ENCODE results near the gene SOX21.

SOX21 gene

GRCh38 chr13:94708031-94708859, 4.1 kb downstream of the SOX21 start:
- no peak for DNase-seq

- DNase-seq: no peak
Measured at GRCh38 chr13:94707400-94708021, 4.8 kb downstream of the SOX21 start.

DNA sequence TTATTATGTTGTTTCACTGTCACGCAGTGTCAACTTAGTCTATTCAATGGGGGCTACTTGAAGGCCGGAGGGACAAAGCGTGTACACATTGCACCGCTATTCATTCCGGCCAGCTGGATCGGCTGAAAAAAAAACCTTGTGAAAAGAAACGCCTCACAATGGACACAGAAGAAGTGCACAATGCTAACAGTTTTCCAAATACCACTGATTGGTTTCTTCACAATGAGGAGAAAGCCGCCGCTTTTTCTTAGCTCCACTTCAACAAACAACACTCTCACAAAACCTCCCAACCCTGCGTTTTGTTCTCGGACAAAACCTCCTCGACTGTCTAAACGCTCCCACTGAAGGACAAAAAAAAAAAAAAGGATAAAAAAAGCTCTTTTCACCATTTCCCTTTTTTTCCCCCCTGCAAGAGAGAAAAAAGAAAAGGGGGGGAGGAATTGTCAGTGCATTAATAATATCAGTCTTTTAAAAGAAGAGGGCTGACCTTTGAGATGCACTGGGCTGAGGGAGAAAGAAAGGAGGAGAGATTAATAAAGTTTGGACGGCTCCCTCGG, 5.4 kb downstream of the SOX21 start:
- no peak for DNase-seq

- DNase-seq: no peak
Measured at GRCh38 chr13:94706101-94706842, 6.1 kb downstream of the SOX21 start.

DNA sequence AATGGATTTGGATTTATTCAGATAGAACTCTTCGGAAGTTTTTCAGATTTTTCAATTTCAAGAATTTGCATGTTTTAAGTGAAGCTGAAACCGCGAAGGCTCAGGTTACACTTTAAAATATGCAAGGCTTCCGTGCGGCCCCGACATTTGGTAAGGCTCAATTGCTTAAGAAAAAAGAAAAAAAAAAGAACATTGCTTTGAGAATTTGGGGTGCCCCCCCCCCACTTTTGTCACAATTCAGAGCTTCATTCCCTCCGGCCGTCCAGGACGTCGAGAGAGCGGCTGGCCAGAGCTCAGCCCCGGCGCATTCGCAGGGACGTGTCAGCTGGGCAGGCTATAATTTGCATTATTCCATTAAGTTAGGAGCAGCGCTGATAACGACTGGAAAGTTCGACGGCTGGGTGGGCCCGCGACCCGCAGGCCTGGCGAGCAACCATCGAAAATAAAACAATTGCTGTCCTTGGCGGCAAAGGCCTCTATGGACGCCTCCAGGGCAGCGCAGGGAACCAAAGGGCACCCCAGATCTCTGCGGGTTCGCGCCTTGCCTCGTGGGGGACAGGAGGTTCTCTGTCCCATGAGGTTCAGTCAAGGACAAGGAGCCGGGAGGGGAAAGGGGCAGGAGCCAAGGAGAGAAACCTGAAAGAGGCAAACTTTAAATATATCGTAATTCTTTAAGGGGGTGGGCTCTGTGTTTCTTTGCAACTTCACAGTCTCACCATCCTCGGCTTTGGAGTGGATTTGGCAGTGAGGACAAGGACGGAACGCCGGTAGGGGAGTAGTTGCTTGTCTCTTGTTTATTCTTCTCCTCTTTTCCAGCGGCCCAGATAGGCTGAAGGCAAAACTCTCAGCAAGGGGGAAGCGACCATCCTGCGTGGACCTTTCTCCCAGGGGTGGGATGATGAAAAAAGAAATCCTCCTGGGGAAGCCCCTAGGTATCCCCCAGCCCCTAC, 7.0 kb downstream of the SOX21 start:
- DNase-seq: no peak

DNA sequence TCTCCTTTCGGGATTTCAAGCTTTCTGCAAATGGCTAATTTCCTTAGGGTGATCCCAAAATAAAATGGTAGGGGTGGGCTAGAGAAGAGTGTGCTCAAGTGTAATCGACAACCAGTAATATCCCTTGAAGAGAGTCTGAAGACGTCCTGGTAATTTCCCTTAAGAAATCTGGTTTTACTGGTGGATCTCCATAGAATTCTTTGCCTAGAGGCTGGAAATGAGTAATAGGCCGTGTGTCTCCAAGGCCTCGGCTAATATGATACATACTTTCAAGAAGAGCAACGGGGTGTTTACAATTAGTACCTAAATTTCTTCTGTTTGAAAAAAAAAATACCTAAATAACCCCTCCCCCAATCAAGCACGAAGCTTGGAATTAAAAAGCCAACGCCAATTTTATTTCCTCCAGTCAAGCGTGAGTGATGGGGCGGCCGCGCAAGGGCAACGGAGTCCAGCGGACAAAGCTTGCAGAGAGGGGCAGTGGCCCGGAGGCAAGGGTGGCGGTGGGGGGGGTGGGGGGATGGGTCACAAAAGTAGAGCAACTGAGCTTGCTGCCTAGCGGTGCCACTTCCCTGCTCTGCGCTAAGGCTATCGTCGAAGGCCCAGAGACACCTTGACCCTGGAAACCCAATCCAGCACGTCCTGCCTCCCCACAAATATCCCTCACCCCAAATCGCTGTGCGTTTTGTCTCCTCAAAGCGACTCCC, 7.8 kb downstream of the SOX21 start:
- DNase-seq: no peak

GRCh38 chr13:94703721-94704314, 8.5 kb downstream of the SOX21 start:
- no peak for DNase-seq

- DNase-seq: no peak
Measured at GRCh38 chr13:94703271-94703670, 9.1 kb downstream of the SOX21 start.

DNA sequence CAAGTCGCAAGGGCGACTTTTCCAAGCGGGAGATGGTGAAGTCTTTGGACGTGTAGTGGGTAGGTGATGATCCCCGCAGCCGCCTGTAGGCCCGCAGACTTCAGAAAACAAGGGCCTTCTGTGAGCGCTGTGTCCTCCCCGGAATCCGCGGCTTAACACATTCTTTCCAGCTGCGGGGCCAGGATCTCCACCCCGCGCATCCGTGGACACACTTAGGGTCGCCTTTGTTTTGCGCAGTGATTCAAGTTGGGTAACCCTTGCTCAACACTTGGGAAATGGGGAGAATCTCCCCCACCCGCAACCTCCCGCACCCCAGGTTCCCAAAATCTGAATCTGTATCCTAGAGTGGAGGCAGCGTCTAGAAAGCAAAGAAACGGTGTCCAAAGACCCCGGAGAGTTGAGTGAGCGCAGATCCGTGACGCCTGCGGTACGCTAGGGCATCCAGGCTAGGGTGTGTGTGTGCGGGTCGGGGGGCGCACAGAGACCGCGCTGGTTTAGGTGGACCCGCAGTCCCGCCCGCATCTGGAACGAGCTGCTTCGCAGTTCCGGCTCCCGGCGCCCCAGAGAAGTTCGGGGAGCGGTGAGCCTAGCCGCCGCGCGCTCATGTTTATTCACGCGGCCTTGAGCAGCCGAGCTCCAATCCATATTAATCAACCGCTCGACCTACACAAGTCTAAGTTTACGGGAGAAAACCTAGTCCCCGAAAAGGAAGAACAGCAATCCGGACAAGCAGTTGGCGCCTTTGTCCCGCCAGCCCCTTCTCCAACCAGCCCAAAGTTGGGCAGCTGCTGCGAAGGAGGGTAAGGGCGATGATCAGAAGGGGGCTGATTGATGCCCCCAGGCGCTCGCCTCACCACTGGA, 9.9 kb downstream of the SOX21 start:
- DNase-seq: no peak

DNA sequence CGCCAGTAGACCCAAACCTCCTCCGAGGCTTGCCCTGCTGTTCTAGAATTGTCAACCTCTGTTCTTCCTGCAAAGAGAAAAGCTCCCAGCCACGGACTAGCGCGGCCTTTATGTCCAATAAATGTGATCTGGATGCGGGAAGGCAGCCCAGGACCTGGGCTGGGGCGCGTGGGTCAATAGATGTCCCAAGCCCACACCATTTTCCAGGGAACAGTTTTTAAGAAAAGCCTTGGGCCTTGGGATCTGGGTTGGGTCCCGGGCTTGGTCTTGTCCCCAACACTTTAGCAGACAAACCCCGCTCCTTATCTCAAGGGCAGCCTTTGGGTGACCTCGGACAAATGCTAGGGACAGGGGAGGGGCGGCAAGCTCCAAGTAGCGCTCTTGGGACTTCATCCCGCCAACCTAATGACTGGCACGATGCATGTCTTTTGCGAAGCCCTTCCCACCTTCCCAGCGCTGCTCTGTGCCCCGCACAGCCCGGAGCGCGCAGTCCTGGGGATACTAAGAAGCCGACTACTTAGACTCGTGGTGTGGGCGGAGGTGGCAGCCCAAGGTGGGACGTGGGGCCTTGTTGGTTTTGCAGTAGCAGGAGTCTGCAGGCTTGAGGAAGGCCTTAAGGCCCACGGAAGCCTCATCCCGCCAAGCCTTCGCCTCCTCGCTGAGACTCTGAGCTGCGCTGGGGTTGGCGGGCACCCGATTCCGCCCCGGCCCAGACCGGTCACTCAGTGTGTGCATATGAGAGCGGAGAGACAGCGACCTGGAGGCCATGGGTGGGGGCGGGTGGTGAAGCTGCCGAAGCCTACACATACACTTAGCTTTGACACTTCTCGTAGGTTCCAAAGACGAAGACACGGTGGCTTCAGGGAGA, 10.8 kb downstream of the SOX21 start:
- no peak for DNase-seq

DNA sequence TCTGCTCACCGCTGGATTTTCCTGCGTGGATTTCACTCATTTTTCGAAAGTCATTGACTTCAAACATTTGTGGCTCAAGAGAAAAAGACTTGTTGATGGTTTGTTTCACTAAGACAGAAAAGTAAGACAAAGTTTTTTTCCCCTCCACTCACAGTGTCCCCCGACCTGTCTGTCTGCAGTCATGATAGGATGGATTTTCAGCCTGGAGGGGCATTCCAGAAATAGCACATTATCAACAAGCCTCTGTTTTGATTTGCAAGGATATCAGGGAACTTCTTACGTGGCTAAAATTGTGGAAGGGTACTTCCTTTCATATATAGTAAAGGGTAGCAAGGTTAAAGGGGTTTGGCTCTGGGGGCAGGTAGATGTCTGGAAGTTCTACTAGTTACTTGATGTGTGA, 11.8 kb downstream of the SOX21 start:
- DNase-seq: no peak

DNA sequence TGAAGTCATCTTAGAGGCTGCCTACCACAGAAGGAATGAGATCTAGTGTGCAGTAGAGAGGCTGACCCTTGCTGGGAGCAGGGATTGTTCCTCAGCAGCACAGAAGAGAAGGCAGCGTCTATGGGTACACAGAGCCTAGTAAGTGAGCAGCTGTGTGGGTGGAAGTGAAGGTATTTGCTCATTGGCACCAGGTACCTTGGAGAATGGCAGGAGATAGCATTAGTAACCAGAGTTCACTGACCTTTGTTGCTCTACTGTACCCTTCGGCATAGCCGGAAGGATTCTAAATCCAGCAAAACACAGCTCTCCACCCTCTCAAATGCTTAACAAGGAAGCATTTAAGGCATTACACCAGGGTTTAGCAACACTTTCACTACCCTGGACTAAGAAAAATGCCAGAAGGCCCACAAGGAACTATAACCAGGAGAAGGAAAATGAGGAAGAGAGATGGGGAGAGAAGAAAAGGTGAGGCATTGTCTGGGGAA, 12.3 kb downstream of the SOX21 start:
- no peak for DNase-seq

DNA sequence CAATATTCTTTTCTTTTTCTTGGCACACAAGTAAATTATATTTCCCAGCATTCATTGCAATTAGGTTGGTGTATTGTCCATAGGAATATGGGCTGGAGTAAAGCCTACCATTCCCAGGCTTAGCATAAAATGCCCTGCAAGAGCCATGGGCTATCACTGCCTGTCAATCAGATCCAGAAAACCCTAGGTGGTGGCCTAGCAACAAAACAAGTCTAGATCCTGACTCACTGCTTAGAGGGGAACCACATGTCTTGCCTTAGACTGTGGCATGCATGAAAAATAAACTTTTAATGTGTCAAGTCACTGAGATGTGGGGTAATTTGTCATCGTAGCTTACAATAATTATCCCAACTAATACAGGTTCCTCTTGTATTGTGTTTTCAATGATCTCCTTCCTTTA, 16.2 kb downstream of the SOX21 start:
- no peak for DNase-seq

- no peak for DNase-seq
Measured at GRCh38 chr13:94692030-94692429, 20.3 kb downstream of the SOX21 start.

DNA sequence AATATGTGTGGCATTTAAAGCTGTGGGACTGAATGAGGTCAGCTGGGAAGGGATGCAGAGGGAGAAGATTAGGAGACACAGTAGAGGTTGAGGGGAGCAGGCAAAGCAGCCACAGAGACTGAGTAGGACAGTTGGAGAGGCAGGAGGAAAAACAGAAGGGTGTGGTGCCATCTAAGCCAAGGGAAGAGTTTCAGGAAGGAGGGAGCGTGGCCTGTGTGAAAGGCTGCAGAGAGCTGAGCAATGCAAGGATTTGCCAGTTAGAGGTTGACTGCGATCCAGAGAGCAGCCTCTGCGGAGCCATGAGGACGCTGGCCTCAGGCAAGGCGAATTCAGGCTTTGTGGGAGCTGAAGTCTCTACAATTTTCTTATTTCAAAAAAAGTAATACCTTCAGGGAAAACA, 28.9 kb downstream of the SOX21 start:
- no peak for DNase-seq

- no peak for DNase-seq
Measured at GRCh38 chr13:94682229-94682628, 30.1 kb downstream of the SOX21 start.

- no peak for DNase-seq
Measured at GRCh38 chr13:94679614-94680013, 32.7 kb downstream of the SOX21 start.

GRCh38 chr13:94678845-94679244, 33.5 kb downstream of the SOX21 start:
- no peak for DNase-seq

DNA sequence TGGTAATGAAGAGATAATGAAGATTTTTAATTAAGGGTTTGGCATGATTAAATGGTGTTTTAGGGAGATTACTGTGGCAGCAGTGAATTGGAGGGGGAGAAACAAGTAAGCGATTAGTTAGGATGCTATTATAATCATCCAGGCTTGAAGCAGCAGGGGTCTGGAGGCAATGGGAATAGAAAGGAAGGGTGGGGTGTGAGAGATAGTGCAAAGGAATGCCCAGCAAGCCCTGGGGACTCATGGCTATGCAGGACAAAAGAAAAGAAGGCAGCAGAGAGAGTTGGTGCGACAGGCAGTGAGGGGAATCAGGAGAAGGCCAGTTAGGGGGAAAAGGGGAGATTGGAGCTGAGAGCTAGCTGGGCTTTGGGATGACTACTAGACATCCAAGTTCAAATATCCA, 34.5 kb downstream of the SOX21 start:
- DNase-seq: no peak

All from NCI-H510A (cell line).